GM13977 (cell line): ENCODE results near the gene FOXS1.

Source experiments
- DNase-seq: peaks from one replicate; pipeline ENCODE4 v3.0.0; 2012; ENCODE audit warnings: low spot score
- in situ Hi-C: fragments of 300-500 bp; cut with MboI; formaldehyde crosslinking; loops from one replicate; pipeline ENCODE4 v1.12.0; 2022; ENCODE audit warnings: low sequenced_read_pairs, low pct_unique_long_range_greater_than_20kb, mixed read lengths, inconsistent platforms; ENCODE audit not compliant: unreplicated experiment
- TF ChIP-seq, protein P1 (sequence below): IDR thresholded peaks from 2 replicates; pipeline ENCODE4 v1.5.1; 2012; ENCODE audit warnings: mild to moderate bottlenecking, control low read depth; ENCODE audit not compliant: insufficient read depth; ENCODE audit errors: extremely low read depth, missing control alignments

The FOXS1 gene

DNA sequence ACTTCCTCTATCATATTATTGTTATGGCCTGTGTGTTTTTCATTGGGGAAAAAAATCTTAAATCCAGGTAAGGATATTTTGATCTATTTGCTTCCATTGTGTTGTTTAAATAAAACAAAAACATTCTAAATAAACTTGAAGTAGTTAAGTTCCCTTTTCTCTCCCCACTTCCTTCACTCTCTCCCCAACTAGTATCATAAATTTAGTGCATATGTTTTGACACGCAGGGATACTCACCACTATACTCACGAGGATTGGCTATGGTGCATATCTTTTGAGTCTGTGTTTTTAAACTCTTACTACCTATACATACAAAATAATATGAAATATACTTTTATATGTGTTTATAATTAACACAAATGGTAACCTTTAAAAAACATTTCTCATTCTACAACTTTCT is 30.3 kb upstream of the FOXS1 start:
- no peak for DNase-seq
- TF ChIP-seq, protein P1, sequence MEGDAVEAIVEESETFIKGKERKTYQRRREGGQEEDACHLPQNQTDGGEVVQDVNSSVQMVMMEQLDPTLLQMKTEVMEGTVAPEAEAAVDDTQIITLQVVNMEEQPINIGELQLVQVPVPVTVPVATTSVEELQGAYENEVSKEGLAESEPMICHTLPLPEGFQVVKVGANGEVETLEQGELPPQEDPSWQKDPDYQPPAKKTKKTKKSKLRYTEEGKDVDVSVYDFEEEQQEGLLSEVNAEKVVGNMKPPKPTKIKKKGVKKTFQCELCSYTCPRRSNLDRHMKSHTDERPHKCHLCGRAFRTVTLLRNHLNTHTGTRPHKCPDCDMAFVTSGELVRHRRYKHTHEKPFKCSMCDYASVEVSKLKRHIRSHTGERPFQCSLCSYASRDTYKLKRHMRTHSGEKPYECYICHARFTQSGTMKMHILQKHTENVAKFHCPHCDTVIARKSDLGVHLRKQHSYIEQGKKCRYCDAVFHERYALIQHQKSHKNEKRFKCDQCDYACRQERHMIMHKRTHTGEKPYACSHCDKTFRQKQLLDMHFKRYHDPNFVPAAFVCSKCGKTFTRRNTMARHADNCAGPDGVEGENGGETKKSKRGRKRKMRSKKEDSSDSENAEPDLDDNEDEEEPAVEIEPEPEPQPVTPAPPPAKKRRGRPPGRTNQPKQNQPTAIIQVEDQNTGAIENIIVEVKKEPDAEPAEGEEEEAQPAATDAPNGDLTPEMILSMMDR = no peak
- in situ Hi-C loops = no loop called here

DNA sequence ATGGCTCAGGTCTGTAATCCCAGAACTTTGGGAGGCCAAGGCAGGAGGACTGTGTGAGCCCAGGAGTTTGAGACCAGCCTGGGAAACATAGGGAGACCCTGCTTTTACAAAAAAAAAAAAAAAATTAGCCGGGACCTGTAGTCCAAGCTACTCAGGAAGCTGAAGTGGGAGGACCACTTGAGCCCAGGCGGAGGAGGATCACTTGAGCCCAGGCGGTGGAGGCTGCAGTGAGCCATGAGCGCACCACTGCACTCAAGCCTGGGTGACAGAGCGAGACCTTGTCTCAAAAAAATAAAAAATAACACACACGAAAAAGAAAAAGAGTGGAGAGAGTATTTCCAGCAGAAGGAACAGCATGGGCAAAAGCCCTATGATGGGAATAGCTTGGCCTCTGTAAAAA is 27.0 kb upstream of the FOXS1 start:
- TF ChIP-seq, protein P1 = no peak
- no peak for DNase-seq
- in situ Hi-C loops = no loop called here

DNA sequence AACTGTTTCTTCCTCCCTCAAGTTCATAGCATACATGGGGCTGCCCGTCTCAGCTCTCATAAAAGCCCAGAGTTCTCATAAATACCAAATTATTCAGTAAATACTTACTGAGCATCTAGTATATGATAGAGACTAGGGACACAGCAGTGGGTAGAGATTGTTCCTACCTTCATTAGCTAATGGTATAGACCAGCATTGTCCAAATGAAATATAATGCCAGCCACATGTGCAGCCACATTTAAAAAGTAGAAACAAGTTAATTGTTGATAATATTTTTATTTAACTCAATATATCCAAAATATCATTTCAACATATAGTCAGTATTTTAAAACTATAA is 26.2 kb upstream of the FOXS1 start:
- in situ Hi-C loops = no loop called here
- TF ChIP-seq, protein P1 = no peak
- DNase-seq = no peak

DNA sequence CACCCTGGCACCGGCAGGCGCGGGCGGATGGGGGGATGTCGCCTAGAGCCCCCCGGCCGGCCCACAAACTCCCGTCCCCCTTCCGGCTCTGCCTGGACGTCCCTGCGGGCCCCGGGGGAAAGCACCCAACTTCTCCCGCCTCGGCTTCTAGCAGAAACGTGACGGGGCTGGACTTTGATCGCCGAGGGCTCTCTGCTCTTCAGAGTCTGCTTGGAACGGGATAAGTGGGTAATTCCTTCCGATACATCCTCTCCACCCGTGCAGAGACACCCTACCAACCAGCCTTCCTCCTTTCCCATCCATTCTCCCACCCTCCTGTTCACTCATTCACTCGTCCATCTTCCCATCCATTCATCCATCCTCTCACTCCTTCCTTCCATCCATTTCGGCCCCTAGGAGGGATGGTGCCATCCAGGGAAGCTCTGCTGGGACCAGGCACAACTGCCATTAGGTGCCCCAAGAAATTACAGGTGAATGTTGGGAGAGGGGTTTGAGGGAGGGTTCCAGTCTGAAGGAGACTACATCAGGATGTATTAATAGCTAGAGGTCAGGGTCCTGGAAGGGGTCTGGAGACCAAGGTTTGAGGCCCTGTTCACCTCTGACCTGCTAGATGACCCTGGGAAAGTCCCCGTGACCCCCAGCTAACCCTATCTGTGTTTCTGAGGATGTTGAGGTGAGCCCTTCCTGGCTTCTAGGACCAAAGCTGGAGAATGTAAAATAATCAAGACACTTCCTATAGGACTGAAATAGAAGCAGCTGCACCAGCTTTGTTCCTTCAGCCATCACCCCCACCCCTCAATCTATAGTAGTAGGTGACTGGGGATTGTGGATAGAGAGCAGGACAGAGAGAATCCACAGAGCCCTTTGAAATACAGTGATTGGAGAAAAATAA is 25.6 kb upstream of the FOXS1 start:
- TF ChIP-seq, protein P1 = no peak
- in situ Hi-C loops = no loop called here
- DNase-seq = peak; percentile 48

DNA sequence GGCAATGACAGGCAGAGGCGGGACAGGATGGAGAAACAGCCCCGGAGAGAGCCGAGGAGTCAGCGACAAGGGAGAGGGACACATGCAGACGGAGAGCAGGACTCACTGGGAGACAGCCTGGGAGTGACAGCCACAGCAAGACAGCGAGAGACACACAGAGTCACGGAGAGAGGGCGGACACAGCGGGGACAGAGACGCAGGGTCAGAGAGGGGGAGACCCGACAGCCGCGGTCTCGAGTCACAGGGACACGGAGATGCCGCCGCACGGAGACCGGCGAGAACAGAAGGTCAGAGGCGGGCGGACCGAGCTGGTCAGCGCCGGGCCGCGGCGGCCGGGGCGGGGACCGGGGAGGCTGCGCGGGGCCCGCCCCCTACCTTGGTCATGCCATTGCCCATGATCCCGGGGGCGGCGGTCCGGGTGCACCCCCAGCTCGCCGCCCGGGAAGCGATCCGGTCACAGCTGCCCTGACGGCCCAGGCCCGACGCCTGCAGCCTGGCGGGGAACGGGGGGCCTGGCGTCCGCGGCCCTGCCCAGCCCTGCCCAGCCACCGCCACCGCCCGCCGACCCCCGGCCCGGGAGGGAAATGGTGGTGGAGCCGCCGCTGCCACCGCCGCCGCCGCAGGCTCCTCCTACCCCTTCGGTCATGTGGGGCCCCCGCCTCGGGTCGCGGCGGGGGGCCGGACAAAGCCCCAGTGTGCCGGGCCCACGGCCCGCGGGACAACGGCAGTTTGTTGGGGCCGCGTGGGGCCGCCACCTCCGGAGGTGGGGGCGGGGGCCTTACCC is 24.7 kb upstream of the FOXS1 start, which contains the start of the genes DUSP15 and TTLL9:
Gene DUSP15 (minus strand): TSS at position 586 of the 784 bp plus-strand sequence. CDS start 190 bp downstream, at position 396.
Gene TTLL9 (plus strand): TSS at position 693 of the 784 bp plus-strand sequence. CDS start 493 bp downstream, outside the sequence.
- in situ Hi-C loops = no loop called here
- TF ChIP-seq, protein P1 = no peak
- peak; percentile 58 for DNase-seq

DNA sequence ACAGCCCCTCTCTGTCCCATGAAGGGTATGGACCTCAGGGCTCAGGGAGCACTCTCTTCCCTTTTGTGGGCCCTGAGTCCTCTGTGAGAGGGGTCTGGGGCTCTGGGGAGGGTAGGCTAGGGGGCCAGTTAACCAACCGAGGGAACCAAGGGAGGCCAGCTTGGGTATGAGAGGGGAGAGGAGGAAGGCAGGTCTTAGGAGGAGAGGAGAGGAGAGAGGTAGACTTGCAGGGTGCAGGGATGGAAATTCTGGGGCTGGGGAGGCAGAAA is 24.2 kb upstream of the FOXS1 start:
- TF ChIP-seq, protein P1 = no peak
- in situ Hi-C loops = no loop called here
- DNase-seq = no peak
